ENCODE data around the gene ADCY3.

The ADCY3 gene

DNA sequence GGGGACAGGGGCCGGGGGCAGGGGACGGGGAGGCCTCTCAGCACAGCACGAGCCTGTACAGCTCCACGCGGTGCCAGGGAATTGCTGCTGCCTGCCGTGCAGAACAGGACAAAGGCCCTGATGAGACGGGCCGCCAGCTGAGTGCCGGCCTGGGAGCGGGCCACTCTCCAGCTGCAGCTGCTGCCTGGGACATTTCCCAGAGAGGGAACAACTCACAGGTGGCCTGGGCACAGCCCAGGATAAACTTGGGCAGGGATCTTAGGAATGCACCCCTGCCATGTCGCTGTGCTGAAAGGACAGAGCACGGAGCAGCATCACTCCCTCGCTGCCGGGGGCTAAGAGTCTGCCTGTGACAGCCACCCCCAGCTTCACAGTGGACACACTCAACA lies 88.0 kb downstream of the ADCY3 start:
- no peak for DNase-seq (ENCODE audit: low read depth in 1 of 2, low spot score in 1 of 2)

DNA sequence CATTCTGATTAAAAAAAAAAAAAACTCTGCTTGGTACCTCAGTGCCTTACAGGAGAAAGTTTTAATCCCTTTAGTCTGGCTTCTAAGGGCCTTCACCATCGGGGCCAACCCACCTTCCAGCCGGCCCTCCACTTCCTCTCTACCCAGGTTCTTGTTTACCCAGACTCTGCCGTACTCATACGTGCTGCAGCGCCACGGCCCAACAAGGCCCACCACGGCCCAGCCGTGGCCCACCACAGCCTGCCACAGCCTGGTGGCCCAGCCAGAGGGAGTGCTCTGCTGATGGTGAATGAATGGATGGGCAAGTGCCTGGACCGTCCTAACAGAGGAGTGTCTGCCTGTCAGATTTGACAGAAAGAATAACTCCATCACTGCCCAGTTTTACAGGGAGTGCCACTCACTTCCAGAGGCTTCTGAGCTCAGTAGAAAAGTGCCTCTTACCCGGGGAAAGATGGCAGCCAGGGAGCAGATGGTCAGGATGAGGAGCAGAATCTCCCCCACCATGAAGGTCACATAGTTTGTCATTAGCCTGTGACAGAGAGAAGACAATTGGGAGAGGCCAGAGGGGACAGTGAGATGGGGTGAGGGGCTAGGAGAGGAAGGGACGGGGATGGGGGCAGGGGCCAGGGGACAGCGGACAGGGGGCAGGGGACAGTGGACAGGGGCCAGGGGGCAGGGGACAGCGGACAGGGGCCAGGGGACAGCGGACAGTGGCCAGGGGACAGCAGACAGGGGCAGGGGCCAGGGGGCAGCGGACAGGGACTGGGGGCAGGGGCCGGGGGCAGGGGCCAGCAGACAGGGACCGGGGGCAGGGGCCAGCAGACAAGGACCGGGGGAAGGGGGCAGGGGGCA lies 88.6 kb downstream of the ADCY3 start:
- DNase-seq (ENCODE audit: low read depth in 1 of 2, low spot score in 1 of 2) = no peak

DNA sequence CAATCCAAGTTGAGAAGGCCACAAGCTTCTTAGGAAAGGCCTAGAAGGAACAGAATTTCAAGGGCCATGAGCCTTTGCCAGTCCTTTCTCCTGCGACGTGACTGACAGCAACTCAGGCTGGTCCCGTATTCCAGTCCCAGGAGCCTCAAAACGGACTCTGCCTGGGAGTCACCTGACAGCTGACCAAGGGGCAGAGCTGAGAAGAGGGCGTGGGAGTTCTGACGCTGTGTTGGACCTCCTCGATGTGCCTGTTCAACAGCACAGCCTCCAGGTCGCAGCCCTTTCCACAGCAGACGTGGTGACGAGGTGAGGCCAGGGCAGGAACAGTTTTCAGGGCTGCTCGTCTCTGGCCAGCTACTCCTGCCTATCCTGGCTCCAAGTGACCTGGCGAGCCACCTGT lies 89.3 kb downstream of the ADCY3 start:
- no peak for DNase-seq (ENCODE audit: low read depth in 1 of 2, low spot score in 1 of 2)

DNA sequence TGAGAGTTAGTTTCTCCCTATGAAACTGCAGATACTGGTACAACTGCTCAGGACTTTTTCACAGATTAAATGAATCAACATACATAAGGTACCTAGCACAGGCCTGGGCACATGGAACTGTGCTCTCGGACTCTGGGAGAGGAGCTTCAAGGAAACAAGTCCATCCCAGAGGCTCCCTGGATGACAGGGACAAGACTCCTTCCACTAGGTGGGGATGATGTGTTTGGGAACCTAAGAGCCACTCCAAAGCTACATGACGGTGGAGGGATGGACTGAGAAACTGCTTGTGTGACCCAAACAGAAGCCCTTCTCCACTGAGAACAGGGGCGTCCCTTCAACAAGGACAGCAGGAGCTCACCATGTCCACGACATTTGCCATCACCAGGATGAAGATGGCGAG lies 89.7 kb downstream of the ADCY3 start:
- no peak for DNase-seq (ENCODE audit: low read depth in 1 of 2, low spot score in 1 of 2)

DNA sequence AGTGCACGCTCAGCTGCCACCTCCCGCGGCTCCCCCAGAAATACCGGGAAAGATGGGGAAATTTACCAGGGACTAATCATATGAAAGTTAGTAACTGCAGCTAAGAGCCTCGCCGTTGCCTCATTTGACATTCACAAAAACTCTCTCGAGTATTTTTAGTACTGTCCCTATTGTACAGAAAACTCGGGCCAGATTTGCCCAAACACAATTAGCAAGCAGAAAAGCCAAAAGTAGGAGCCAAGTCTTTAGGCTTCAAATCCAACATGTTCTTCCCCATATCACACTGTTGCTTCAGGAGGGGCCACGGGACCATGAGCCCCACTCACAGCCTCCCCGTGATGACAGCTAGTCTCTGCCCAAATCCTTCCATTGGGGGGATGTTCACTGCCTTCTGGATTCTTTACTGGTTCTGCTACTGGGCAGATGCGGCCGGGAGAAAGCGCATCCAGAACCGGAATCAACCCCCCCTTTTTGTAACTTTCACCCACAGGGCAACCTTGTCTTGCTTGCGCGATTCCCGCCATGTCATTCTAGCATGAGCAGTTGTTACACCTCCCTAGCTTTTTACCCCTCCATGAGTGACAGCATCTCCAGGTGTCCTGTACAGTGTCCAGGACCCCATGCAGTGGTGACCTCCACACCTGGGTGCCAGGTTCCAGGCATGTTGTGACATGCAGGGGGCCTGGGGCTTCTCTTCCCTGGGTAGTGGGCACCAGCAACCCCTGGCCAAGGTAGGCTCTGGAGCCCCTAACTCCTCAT lies 91.6 kb downstream of the ADCY3 start:
- no peak for DNase-seq (ENCODE audit: low read depth in 1 of 2, low spot score in 1 of 2)

DNA sequence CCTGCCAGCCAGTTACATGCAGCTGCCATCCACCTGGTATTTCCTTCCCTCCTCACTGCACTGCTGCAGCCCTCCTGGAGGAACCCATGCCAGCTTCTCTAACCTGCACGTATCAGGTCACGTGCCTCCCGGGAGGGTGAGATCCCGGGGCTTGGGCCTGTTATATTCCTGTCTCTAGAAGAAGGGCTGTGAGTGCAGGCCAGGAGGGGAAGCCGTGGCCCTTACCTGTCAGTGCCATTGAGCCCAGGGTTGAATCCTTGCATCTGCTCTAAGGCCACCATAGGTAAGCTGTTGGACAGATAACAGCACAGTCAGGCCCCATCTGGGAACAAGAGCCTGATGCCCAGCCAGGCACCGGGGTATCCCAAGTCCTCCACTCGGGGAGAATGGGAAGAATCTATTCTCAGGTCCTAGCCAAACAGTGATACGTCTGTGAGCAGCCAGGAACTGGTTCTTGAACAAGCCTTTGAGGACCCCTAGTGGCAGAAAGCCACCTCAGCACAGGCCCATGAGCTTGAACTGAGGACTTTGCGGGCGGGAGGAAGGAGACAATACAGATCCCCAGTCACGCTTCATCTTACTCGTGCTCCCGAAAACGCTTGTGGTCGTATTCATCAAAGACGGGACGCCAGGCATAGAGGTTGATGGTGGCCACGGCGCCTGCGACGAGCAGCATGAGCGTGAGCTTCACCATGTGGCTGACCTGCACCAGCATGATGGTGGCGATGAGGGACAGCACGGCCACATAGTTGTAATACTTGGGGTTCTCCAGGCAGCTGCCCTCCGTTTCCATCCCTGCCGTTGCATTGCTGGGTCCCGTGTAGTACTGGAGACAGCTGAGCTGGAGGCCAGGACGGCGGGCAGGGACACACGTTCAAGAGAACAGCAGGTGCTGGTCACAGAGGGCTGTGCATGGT lies 92.5 kb downstream of the ADCY3 start:
- DNase-seq (ENCODE audit: low read depth in 1 of 2, low spot score in 1 of 2) = peak; percentile 40 to 48

DNA sequence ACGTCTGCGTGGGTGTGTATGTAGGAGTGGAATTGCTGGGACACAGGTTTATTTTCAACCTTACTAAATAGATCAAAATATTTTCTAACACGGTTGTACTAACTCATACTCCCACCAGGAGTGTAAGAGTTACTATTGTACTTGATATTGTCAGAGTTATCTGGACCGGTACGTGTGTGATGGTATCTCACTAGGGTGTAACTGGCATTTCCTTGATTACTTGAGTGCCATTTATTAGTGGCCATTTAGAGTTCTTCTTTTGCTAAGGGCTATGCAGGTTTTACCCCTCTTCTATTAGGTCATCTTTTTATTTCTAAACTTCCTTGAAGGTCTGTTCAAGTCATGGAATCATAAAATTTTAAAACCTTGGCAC lies 93.3 kb downstream of the ADCY3 start:
- no peak for DNase-seq (ENCODE audit: low read depth in 1 of 2, low spot score in 1 of 2)

DNA sequence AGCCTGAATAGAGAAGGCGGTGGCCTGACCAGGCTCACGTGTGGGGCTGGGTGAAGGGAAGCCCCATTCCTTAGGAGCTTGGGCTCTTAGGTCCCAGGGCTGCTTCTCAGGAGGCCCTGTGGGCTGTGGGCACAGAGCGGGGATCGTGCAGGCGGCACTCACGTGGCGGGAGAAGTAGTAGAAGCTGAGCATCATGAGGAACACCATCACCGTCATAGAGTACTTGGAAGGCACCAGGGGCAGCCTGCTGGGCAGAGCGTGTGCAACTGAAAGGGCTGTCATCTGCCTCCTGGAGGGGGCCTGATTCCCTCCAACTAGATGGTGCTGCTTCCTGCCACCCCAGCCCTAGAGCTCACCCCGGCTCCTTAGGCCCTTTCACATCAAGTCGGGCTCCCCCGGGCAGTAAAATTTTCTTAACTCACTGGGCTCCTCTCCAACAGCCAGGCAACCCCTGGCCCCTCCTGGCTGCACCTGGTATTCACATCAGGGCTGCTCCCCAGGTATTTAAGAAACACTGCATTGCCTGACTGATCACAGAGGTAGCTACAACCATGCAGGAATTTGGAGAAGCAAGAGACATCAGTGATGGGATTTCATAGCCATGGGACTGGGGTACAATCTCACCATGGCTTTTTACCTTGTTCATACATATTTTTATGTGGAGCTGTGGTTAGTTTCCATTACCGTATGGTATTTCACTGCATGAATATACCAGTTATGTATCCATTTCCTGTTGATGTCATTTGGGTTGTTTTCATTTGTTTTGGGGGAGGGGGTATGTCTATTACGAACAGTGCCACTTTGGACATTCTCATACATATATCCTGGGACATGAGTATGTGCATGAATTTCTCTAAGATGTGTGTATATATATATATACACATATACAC lies 93.9 kb downstream of the ADCY3 start:
- no peak for DNase-seq (ENCODE audit: low read depth in 1 of 2, low spot score in 1 of 2)

DNA sequence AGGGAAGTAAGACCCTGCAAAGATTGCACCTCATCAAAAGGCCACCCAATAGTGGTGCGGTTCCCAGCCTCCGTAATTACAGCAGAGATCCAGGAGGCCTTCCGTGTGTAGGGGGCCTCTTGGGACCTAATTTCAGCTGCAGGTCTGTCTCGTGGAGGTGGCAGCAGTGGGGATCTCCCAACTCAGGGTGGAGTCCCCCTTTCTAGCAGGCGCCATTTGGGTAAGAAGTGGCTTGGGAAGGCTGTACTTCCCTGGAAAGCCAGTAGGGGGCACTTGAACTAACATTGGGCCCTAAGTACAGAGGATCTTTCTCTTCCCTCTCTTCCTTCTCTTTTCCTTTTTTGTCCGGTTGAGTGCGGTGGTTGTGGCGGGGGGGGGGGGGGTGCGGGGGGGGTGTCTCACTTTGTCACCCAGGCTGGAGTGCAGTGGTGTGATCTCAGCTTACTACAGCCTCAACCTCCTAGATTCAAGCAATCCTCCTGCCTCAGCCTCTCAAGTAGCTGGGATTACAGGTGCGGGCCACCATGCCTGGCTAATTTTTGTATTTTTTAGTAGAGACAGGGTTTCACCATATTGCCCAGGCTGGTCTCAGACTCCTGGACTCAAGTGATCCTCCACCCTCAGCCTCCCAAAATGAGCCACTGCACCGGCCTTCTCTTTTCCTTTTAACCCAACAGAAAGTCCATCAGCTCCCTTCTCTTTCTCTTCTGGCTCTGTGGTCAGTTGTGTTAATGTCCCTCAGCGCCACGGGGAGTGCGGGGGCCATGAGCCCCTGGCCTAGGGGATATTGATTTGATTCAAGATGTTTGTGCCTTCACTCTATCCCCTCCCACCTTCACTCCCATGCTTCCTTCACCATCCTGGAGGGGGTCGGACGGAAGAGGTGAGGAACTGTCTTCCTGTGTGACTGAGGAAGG lies 94.8 kb downstream of the ADCY3 start:
- DNase-seq (ENCODE audit: low read depth in 1 of 2, low spot score in 1 of 2) = no peak

DNA sequence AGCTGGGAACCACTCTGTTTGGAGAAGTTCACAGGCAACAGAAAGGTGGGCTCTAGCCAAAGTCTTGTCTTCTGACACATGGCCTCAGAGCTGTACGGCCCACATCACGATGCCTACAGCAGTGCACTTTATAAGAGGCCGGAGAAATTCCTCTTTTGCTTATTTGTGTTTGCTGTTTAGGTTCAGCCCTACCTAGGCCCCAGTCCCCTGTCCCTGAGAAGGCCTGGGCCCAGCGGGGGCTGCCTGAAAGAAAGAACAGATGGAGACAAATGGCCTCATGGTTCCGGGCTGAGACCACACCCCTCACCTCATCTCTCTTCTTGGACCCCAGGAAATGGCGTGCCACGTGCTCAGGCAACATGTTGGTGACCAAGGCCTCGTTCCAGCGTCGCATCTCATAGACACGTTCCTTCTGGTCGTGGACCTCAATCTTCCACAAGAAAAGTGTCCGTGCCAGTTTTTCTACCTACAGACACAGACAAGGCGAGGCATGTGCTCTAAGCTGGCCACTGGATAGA lies 95.9 kb downstream of the ADCY3 start:
- no peak for DNase-seq (ENCODE audit: low read depth in 1 of 2, low spot score in 1 of 2)

DNA sequence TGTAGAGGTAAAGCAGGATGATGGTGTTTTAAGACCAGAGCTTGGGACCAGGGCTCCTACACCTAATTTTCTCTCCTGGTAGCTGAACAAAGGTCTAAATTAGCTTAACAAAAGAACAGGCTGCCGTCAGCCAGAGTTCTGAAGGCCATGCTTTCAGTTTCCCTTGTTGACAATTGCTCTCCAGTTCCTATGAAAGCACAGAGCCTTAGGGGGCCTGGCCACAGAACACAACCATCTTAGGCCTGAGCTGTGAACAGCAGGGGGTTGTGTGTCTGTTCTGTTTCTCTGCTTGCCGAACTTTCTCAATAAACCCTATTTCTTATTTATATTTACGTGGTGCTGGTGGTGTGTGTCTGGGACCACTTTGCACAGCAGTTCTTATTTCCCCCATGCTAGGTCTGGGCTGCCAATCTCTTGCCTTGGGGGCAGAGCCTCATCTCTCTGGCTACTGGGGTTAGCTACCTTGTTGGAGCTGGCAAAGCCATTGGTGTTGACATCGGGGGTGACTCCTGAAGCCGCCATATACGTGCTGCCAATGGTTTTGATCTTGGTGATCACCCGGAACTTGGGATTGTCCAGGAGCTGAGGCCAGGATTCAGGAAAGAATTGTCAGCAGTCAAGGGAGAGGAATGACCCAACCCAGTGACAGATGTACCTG lies 97.9 kb downstream of the ADCY3 start:
- no peak for DNase-seq (ENCODE audit: low read depth in 1 of 2, low spot score in 1 of 2)

DNA sequence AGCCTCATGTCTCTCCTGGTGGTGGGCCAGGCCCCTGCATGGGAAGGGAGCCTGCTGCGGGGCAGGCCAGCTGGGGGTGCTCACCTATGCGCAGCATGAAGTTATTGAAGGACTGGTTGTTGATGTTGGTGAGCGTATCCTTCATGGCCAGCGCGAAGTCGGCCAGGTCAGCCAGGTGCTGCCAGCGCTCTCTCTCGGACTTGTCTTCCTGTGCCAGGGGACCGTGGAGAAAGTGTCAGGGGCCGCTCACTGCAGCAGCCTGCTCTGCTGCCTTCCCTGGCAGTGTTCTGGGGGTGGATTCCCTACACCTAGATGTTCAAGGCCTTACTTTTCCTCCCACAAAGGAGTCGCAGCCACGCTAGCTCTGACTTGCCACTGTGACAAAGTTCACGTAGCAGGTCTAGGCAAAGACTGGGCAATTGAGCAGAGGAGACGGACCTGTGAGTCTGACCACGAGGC lies 98.6 kb downstream of the ADCY3 start:
- no peak for DNase-seq (ENCODE audit: low read depth in 1 of 2, low spot score in 1 of 2)

DNA sequence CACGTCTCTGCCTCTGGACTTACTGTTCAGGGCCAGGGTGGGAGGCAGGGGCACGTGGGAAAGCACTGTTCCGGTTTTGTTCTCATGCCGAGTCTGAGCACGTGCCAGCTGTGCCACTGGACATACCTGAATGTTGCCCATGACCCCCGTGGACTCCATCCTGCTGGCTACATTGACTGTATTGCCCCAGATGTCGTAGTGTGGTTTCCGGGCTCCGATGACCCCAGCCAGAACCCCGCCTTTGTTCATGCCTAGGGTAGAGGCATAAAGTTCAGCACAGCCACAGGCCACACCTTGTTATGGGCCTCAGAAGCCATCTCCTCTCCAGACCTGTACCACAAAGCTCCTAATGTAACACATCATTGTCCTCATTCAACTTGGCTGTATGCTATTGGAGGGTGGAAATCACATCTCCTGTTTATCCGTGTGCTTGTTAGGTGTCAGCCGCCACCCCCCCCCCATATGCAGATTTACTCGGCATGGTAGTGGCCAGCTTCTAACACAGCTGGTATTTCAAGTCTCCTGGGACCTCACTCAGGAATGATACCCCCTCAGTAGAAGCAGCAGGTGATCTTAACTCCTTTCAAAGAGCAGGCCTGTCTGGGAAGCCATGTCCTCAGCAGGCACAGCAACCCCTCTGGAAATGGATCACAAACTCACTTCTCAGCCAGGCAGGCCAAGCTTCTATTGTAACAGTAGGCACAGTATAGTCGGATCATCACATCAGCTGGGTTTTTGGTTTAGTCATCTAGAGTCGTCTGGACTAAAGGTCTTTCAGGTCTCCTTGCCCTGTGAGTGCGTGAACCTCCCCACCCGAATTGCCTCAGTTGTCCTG lies 99.2 kb downstream of the ADCY3 start:
- DNase-seq (ENCODE audit: low read depth in 1 of 2, low spot score in 1 of 2) = no peak

DNA sequence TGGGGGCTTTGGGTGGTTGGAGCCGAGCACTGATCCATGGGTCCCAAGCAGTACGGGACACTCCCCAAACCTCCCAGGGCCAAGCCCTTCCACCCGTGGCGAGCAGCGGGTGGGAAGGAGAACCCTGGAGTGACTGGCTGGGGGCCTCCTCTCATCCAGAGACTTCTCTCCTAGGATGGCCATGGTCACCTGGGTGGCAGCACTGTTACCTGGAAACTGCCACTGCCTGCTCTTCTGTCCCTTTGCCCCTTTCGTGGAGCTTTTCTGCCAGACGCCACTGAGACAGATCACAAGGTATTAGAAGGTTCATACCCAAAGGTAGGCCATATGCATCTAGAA lies 99.9 kb downstream of the ADCY3 start:
- no peak for DNase-seq (ENCODE audit: low read depth in 1 of 2, low spot score in 1 of 2)

DNA sequence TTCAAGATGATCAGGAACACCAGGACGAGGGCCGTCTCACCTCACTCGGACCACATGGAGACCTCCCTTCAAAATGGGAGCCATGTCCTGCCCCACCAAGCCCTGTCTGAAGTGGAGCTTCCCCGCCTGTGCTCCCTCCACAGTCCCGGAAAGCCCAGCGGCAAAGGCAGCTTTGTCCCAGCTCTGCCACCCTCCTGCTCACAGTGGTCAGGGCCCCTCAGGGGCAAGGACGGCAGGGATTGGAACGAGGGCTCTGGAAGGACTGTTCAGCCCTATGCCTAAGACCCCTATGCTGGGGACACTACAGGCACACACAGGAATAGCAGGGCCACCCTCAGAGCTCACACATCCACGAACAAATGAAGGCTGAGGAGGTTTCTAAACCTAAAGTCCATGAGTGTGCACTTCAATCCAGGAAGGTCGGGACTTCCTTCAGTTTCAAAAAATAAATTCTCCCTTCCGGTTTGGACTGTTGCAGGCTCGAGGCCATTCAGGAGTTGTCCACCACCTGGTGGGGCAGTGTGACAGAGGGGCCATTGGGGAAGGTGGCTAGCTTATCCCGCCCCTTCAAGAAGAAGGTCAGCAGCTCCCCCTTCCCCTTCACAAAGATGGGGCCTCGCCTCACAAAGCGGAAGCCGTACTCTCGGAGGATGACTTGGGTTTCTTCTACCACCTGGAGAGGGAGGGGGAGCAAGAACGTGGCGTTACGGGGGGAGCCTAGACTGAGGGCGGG lies 100.4 kb downstream of the ADCY3 start:
- DNase-seq (ENCODE audit: low read depth in 1 of 2, low spot score in 1 of 2) = no peak

DNA sequence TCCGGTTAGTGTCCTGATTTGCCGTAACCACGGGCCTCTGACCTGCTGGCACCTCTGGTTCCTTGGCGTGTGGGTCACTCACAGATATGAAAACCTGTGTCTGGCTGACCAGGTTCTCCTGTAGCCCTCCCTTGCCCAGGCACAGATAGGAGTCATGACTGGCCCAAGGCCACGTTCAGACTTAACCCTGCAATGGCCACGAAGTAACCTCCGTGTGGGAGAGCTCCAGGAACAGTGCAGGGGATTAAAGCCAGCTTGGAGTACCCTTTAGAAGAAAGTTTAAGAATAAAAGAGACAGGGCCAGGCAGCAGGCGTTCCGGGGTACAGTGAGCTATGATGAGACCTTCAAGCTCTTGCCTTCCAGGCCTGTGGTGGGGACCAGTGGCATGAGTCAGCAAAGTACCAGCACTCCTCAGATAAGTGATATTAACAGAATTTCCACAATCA lies 101.3 kb downstream of the ADCY3 start:
- DNase-seq (ENCODE audit: low read depth in 1 of 2, low spot score in 1 of 2) = no peak

DNA sequence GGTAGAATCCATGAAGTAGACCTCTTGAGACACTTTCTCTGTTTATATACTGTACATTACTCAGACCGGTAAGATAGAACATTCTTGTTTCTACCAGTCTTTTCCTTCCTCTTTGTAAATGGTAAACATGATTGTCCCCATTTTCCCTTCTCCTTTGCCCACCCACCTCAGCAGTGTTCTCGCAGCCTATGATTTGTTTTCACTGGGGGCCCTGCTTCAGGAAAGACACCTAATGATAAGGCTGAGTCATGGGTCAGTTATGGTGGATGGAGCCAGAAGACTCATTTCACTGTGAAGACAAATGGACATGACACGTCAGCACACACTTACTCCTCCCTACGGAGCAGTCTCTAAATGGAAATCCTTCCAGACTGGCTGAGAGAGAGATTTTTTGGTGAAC lies 103.2 kb downstream of the ADCY3 start:
- no peak for DNase-seq (ENCODE audit: low read depth in 1 of 2, low spot score in 1 of 2)
